HG03139 (cell line): ENCODE data around the gene GORAB.

Experiments used
- ATAC-seq: cut with Tn5 transposase; IDR thresholded peaks from one replicate; pipeline ENCODE4 v1.9.1; 2021; ENCODE audit not compliant: unreplicated experiment

The GORAB gene

DNA sequence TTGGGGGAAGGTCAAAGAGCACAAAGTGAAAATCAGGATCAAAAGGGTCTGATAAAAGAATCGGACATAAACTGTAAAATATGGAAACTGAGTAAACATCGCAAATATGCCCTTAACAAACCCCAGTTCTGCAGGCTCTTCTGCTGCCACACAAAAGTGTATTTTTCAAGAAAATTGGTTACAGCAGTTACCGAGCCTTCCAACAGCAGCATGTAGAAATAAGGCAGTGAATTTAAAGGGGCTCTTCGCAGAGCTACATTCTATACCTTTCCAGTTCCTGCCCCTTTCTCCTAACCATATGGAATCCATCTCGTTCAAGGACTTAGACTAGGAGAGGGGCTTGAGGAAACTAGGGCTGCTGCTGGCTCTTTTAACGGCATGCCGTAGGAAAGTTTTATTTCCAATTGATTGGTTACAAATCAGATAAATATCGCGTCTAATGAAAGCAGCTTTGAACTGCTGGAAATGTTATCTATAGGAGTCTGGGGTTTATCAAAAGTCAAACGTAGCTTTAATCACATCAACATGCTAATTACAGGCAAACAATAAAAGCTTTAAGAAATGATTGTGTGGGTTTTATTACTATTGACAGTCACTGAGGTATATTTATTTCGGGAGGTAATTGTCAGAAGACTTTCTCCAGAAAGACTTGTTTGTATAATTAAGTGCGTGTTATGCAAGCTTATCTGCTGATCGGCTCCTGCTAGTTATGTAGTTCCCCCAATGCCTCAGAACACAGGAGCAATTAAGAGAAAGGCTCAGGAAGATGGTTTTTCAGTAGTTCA lies 59.1 kb downstream of the GORAB start:
- no peak for ATAC-seq

GRCh38 chr1:170592591-170593111 lies 60.7 kb downstream of the GORAB start:
- no peak for ATAC-seq

DNA sequence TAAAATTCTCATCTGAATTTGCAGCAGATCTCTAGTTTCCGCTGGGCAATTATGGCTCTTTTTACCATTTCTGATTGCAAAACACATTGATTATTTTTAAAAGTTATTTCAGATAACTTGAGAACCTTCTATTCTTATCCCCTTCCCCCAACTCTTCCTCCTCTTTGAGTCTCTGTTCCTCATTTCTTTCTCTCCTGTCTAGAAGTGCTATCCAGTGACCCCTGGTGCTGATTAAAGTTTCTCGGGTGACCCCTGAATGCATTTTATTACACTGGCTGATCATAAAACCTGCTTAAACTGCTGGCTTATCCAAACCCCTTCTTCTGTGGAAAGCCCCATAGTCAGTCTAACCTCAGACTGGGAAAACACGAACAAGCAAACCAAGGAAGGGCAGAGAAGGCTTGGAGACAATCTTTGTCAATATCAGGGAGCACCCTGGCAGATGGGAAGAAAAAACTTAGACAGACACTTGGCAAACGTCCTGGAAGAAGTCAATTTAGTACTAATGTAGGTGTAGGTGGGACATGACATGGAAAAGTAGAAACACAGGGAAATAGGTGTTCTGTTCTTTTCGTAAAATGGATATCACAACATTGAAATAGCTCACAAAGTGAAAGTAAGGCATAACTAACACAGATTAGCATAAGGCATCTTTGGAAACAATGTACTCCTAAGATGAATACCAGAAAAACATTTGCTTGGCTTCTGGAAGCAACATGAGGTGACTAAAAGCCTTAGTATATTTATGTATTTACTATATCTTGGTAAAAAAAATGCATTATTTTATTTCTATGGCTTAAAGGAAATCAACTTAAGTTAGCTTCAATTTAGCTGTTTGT lies 61.4 kb downstream of the GORAB start:
- no peak for ATAC-seq

DNA sequence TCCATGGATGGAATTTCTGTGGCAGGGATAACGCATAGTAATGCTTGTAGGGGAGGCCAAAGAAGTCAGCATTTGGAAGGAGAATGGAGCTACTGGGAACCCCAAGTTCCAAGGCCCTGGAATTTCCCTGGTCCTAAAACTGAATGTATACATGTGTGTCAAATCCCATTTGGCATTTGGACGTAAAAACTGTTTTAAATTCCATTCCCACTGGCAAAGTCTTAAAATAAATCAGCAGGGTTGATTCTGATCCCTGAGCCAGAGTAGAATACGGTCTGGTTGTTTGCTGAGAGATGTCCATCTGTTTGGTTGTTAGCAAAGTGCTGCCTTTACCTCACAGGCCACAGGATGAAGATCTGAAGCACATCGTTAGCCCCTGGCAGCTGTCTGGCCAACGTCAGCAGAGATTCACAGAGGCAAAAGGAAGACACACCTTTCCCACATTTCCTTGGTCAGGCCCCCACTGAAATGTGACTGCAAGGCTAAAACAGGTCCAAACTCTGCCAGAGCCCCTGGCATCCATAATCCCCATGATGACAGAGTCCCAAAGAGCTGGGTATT lies 62.2 kb downstream of the GORAB start:
- ATAC-seq: no peak

- ATAC-seq: no peak
These were observed 64.7 kb downstream of the GORAB start for GRCh38 chr1:170596701-170597100.

DNA sequence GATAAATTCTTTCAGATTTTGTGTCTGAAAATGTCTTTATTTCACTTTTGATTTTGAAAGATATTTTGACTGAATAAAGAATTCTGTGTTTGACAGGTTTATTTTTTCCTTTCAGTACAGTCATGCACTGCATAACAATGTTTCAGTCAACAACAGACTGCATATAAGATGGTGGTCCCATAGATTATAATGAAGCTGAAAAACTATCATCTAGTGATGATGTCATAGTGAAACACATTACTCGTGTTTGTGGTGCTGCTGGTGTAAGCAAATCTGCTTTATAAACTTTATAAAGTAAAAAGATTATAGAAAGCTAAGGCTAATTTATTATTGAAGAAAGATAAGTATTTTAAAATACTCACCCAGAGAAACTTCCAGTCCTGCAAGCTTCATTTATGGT lies 66.7 kb downstream of the GORAB start:
- ATAC-seq: no peak

DNA sequence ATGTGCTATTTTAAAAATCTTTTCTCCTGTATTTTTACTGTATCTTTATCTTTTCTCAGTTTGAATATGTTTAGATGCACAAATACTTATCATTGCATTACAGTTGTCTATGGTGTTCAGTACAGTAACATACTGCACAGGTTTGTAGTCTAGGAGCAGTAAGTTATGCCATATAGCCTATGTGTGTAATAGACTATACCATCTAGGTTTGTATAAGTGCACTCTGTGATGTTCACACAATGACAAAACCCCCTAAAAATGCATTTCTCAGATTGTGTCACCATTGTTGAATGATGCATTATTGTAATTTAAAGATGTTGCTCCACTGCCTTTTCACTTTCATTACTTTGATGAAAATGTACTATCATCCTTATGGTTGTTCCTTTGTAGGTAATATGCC lies 67.1 kb downstream of the GORAB start:
- no peak for ATAC-seq

- no peak for ATAC-seq
These were observed 69.9 kb downstream of the GORAB start for GRCh38 chr1:170601866-170602265.
